ENCODE measurements around the gene OR2AT4. TPM values are rescaled to one million over a fixed set of nuclear protein-coding genes. Genes with fewer than 3 reads are reported as not detected.

OR2AT4 gene
- total RNA-seq, 4 donors from 2014 or later, result not detected

DNA sequence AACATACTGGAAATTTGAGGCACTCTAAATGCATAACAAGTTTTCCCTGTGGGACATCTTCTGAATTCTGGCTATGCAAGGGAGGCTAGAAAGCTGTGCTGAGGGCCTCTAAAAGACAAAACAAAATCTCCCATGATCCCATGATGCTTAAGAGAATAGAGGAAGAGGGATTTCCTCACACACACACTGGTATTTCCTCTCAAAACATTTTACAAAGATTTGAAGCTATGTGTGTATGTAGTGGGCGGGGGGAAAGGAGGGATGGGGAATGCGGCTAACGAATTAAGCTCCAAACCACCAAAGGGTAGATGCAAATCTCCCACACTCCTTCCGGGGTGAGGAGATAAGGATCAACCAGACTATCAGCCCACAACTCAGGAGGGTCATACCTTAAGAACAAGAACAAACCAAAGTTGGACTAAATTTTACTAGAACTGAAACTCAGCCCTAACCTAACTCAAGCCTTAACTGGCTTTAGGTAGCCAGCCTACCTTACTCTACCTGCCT, 6.0 kb downstream of the OR2AT4 start:
- DNase-seq (ENCODE audit: low spot score) (no peak), ATAC-seq (ENCODE audit: low FRiP score) (no peak)
- TF ChIP-seq, protein P1, sequence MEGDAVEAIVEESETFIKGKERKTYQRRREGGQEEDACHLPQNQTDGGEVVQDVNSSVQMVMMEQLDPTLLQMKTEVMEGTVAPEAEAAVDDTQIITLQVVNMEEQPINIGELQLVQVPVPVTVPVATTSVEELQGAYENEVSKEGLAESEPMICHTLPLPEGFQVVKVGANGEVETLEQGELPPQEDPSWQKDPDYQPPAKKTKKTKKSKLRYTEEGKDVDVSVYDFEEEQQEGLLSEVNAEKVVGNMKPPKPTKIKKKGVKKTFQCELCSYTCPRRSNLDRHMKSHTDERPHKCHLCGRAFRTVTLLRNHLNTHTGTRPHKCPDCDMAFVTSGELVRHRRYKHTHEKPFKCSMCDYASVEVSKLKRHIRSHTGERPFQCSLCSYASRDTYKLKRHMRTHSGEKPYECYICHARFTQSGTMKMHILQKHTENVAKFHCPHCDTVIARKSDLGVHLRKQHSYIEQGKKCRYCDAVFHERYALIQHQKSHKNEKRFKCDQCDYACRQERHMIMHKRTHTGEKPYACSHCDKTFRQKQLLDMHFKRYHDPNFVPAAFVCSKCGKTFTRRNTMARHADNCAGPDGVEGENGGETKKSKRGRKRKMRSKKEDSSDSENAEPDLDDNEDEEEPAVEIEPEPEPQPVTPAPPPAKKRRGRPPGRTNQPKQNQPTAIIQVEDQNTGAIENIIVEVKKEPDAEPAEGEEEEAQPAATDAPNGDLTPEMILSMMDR (IDR thresholded peaks at IDR 0.05), result no peak

DNA sequence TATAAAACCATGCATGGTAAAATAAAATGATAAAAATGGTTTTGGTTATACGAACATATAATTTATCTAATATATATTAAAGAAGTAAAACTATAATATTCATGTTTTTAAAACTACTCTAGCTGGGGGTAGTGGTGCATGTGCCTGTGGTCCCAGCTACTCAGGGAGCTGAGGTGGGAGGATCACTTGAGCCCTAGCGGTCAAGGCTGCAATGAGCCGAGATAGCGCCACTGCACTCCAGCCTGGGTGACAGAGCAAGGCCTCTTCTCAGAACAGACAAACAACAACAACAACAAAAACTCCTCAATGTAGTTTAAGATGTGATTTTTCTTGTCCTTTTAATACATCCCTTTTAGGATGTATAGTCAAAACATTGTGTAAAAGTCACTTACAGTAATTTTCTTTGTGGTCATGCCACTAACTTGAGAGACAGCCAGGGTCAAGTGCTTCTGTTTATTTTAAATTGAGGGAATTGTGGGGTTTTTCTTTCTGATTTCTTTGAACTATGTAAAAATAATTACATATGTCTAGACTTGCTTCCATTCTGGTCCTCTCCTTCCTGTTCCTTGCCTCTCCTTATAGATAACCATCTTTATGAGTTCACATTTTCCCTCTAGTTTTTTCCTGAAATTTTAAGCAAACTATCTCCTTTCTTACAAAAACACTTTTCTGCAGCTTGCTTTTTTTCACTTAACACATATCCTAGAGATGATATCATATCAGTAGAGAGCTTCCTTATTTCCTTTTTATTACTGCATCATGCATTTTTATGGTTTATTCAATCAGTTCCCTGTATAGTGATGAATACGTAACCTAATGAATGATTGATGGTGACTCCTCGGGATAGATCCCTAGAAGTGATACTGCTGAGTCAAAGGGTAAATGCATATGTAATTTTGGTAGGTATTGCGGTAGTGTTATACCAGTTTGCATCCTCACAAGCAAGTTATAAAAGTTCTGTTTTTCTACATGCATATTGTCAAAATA, 9.1 kb downstream of the OR2AT4 start:
- ATAC-seq (ENCODE audit: low FRiP score) (no peak), DNase-seq (ENCODE audit: low spot score) (no peak)
- TF ChIP-seq, protein P1 (IDR thresholded peaks at IDR 0.05), result no peak

DNA sequence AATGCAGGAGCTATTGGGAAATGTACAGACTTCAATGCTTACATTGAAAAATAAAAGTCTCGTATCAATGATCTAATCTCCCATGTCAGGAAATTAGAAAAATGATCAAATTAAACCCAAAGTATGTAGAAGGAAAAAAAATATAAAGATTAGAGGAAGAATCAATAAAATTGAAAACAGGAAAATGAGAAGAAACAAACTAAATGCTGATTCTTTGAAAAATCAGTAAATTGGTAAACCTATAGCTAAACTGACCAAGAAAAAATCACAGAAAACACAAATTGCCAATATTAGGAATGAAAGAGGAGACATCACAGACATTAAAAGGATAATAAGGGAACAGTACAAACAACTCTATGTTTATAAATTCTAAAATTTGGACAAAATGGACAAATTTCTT, 11.8 kb downstream of the OR2AT4 start:
- DNase-seq (ENCODE audit: low spot score) (no peak), ATAC-seq (ENCODE audit: low FRiP score) (no peak)
- TF ChIP-seq, protein P1 (IDR thresholded peaks at IDR 0.05), result no peak

DNA sequence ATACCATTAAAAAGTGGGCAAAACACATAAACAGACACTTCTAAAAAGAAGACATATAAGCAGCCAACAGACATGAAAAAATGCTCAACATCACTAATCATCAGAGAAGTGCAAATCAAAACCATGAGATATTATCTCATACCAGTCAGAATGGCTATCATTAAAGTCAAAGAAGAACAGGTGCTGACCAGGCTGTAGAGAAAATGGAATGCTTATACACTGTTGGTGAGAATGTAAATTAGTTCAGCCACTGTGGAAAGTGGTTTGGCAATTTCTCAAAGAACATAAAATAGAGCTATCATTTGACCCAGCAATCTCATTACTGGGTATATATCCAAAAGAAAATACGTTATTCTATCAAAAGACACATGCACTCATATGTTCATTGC, 13.5 kb downstream of the OR2AT4 start:
- TF ChIP-seq, protein P1 (IDR thresholded peaks at IDR 0.05), result no peak

DNA sequence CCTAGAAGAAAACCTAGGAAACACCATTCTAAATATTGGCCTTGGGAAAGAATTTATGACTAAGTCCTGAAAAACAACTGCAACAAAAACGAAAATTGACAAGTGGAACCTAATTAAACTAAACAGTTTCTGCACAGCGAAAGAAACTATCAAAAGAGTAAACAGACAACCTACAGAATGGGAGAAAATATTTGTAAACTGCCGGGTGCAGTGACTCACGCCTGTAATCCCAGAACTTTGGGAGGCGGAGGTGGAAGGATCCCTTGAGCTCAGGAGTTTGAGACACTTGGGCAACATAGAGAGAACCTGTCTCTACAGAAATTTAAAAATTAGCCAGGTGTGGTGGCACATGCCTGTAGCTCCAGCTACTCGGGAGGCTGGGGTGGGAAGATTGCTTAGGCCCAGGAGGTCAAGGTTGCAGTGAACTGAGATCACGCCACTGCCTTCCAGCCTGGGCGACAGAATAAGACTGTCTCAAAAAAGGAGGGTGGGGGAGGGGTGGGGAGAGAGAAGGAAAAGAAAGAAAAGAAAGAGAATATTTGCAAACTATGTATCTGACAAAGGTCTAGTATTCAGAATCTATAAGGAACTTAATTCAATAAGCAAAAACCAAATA, 14.0 kb downstream of the OR2AT4 start:
- DNase-seq (ENCODE audit: low spot score), result no peak
- TF ChIP-seq, protein P1 (IDR thresholded peaks at IDR 0.05), result no peak
- no peak for ATAC-seq (ENCODE audit: low FRiP score)

More for the DNA sequence above, 13.5 kb downstream of the OR2AT4 start:
- no peak for ATAC-seq (ENCODE audit: low FRiP score)
- DNase-seq (ENCODE audit: low spot score), result no peak

DNA sequence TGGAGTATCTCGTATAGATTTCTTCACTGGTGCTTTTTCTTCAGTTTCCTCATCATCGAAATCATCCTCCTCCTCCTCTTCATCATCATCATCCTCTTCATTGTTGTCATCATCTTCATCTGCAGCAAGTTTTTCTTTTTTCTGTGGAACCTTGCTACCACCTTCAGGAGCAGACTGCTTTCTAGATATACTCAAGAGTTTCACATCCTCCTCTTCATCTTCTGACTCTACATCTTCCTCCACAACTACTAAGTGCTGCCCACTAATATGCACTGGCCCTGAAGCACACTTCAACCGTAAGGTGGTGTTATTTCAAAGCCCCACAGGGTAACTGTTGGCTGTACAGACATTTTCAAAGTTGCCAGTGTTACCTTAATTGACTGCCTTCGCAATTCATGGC, 17.1 kb downstream of the OR2AT4 start:
- DNase-seq (ENCODE audit: low spot score) (no peak), ATAC-seq (ENCODE audit: low FRiP score) (no peak)
- TF ChIP-seq, protein P1 (IDR thresholded peaks at IDR 0.05), result no peak
